ENCODE results near the gene APH1B.
A peak's percentile ranks its signal among the peaks of the same experiment; 100 is the strongest.
"Not testable (repeated sequence)": the region's sequence is repeated elsewhere in the genome, so short reads cannot be mapped to it uniquely, and the experiment has no call there.

The APH1B gene

DNA sequence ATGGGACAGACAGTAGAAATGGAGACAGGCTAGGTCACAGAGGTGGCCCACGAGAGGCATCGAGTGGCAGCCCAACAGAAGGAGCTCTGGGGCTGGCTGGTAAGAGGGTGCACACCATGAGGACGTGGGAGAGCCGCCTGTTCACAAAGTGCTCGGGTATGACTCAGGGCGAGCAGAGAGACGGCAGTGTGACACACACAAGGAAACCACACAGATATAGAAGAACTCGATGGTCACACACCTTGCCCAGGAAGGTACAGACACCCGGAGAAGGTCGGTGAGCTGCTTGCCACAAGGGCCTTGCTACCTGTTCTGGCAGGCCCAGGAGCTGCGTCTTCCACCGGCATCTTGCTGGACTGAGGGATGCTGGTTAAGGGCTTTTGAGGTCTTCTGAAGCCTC, 54.1 kb downstream of the APH1B start:
- no peak for DNase-seq (ENCODE audit: low spot score)

DNA sequence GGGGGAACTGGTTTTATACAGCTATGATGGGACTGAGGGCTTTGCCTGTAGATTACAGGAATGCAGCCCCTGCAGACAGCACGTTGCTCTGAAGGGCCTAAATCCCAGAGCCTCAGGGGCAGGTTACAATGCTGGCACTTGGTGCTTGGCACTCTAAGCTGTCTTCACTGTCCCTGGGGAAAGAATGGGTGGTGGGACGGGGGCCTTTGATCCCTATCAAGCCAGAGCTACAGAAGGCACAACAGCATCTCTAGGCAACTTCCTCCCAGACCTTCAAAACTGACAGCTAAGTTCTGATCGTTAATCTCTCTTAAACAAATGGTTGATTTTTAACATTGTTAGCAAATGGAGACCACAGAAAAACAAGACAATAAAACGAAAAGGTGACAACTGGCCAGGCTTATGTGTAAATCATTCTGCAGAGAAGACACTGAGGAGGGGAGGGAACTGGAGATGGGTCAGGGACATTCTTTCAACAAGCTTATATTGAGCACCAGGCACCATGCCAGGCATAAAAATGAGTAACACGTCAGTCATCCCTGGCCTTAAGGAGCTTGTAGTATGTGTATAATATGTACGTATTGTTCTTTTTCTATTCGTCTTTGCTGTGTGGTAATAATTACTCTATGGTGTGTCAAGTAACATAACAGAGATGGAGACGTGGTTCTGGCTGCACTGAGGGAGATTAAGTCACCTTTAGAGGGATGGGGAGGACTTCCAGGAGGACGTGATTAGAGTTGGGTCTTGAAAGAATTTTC, 55.1 kb downstream of the APH1B start:
- peak; percentile 73 for DNase-seq (ENCODE audit: low spot score)

DNA sequence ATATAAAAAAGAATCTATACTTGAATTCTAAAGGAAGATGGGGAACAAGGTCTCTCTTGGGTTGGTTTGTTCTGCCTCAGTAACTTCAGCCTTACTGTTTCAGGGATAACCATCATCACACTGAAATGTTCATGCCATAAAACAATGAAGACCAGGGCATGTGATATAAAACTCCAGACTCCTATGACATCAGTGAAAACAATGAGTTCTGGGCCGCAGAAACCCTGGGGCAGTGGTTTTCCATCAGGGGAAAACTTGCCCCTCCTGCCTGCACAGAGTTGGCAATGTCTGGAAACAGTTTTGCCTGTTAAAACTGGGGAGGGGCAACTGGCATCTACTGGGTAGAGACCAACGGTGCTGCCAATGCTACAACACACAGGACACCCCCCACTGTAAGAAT, 57.4 kb downstream of the APH1B start:
- no peak for DNase-seq (ENCODE audit: low spot score)

DNA sequence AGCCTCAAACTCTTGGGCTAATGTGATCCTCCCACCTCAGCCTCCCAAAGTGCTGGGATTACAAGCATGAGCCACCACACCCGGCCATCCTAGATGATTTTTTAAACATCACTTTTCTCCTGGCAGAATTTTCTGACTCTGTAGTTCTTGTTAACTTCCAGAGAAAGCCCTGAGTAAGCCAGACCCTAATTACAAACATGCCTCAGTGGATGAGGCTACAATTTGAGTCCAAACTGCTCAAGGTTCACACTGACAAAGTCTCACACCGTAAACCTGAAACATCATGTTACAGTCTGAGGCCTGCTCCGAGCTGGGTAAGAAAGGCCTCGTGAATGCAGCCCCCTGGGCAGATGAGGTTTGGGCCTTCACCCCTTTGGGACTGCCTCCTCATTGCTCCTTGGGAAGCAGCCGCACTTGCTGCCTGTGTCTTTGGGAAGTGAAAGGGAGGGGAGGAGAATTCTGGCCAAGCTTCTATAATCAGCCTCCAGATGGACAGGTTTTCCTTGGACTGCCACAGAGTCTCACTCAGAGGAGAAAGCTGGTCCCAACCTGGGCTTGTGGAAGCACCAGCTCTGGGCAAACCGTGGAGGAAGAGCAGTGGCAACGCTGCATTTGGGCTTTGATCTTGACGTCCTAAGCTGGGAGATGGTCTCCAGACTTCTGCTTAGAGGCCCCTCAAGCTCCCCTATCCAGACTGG, 58.3 kb downstream of the APH1B start:
- DNase-seq (ENCODE audit: low spot score), result no peak

DNA sequence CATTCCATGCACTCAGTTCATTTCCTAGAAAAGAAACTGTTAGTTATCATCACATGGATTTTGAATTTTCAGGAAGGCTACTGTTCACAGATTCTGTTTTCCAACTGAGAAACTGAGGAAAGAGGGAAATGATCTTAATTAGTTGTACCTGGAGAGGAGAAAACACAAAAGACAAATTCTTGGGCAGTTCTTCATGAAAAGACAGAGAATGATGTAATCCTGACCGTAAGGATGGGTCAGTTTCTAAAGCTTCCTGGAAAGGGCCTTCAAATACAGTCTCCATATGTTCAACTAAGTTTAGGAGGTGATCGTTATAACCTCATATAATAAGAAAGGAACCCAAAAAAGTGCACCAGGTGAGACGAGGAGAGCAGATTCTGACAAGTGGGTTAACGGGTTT, 59.6 kb downstream of the APH1B start:
- no peak for DNase-seq (ENCODE audit: low spot score)

DNA sequence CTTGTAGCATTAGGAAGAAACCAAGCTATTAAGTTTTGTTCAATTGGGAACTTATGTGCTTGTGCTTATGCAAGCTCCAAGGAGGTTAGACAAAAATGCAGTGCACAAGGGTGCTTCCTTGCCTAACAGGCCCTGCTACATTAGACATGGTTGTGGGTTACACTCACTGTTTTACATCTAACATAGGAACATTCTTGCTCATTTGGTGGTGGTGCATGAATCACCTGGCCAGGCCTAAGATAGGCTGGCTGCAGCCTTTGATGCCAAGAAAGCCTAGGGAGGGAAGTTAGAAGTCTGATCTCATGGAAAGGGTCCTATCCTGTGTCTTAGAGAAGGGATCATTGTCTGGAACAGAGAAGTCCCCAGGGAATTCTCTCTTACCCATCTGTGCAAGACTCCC, 60.8 kb downstream of the APH1B start:
- peak; percentile 63 for DNase-seq (ENCODE audit: low spot score)

DNA sequence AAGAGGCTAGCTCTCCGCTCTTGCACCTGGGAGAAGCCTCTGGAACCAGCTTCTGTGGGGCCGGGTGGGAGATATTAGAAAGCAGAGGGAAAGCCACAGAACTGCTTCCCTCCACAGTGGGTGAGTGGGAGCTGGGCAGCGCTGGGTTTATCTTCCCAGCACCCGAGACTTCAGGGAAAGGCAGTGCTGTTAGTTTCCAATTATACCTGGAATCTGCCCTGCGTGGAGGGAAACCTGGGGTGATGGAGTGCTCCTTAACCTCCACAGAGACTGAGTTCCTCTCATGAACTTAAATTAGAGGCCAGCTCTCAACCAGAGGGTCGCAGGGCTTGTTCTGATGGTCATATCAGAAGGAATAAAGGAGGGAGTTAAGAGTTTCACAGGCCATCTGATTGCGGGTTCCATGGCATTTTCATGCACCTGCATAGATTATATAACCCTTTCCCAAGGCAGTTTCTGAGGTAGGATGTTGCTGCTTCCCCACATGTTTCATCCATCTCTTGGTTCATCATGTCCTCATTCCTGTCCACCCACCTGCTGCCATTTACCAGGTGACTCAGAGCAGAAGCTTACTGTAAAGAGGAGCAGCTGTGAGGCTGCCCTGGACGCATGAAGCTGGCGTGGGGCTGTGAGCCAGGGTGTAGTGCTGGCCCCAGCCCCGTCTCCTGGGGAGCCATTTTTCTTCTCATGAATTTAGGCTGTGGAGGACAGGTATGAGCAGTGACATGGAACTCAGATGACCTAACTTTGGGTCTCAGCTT, 61.8 kb downstream of the APH1B start:
- no peak for DNase-seq (ENCODE audit: low spot score)

DNA sequence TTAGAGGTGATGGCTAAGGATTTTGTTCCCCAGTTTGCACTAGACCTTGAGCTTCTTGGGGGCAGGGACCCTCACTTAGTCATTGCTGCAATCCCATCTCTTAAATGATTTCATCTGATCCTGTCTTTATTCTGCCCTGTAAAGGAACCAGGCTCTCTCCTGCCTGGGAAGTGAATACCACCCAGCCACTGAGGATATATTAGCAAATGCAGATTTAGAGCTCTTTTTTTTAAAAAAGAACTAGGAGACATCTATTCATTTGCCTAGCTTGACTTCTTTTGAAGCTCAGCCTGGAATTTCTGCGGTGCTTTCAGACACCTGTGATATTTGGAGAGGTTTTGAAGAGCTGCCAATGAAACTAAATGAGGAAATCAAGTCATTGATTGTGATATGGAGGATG, 62.4 kb downstream of the APH1B start:
- no peak for DNase-seq (ENCODE audit: low spot score)

DNA sequence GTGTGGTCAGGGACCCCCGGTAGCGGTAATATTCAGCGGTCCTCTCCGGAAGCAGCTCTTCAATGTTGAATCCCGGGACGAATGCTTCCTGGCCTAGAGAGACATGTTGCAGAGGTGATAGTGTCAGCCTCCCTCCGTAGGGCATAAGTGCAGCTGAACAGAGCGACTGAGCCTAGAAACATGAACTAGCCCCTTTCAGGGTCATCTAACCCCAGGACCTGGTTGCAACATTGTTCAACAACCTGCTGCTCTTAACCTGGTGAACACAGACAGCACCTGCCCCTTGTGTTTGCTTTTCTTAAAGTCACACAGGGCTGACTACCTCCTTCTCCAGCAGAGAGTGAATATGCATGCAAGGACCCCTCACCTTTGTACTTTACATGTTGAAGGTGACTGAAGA, 62.9 kb downstream of the APH1B start:
- DNase-seq (ENCODE audit: low spot score), result no peak

DNA sequence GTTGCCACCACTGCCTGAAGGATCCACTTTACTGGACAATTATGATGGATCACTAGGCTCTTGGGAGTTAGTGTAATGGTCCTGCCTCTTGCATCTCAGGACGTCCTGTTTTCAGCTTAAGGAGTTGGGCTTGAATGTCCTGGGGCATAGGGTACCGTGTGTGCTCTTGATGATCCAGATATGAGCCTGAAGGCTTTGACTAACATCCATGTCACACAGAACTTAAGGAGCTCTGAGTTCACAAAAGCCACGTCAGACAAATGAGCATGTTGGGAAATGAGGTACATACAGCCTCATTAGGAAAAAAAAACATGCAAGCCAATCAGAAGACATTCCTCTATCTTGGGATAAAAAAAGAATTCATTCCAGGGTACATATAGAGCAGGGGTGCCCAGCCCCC, 63.5 kb downstream of the APH1B start:
- no peak for DNase-seq (ENCODE audit: low spot score)

DNA sequence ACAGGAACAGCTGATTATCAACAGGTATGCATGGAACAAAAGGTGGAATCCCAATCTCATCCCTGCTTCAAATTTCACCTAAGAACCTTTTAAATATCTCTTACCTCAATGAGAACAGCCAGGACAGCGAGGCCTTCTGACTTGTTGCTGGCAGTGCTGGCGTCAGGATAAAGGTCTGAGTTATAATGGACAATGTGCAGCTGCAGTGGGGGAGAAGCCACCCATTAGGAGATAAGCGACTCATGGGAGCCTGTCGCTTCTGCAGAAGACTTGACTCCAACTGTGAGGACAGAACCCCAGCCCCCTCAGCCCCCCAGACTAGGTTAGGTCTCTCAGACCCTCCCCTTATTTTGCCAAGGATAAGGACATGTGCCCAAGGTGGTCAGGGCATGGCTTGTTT, 64.5 kb downstream of the APH1B start:
- DNase-seq (ENCODE audit: low spot score), result no peak

DNA sequence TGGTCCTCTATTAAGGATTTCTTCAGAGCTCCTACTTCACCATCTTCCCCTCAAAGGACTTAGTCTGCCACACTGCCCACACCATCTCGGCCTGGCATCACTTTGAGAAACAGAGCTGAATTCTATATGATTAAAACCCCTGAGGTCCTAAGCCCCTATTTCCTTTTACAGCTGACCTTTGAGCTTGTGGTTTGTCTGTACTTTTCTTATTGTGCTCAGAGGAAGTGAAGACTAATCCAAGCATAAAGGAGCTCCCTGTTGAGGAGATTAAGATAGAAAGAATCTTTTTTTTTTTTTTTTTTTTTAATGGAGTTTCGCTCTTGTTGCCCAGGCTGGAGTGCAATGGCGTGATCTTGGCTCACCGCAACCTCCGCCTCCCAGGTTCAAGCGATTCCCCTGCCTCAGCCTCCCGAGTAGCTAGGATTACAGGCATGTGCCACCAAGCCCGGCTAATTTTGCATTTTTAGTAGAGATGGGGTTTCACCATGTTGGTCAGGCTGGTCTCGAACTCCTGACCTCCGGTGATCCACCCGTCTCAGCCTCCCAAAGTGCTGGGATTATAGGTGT, 65.7 kb downstream of the APH1B start:
- DNase-seq (ENCODE audit: low spot score), result not testable (repeated sequence)

DNA sequence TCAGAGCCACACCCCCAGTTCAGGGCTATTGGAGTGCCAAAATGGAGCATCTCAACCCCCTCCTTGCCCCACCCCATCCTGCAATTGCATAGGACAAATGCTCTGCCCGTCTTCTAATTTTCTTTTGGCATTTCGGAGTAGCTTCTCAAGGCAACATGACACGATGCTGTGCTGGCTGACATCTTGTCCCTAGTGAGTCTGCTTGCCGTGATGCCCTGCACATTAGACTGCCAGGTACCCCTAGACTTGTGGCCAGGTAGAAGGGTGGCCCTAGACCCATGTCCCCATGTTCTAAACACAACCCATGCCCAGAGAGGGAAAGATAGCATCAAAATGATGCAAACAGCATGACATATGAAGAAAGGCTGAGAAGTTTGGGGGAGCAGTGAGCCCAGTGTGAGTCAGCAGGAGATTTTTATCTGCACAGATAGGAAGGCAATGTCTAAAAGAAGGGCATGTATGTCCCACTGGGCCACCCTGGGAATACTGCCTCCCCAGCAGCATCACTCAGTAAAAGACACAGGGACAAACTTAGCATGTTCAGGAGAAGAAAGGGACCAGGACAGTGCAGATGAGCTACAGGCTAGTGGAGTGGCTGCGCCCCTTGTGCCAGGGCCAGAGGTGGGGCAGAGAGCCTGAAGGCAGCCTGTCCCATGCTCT, 67.5 kb downstream of the APH1B start:
- peak; percentile 45 for DNase-seq (ENCODE audit: low spot score)

DNA sequence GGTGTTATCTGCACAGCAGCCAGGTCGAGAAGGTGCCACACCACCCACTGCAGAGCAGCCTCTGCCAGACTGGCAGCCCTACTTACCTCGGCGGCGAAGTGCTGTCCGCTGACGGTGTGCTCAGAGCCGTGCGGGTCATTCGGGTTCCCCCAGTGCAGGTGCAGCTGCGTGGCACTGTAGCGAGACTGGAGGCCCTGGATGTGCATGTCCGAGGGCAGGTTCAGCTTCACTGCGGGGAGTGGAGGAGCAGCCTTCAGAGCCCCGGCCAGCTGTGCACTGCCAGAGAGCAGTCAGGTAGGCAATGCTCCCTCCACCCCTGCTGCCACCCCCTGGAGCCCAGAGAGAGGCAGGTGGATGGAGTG, 68.0 kb downstream of the APH1B start:
- DNase-seq (ENCODE audit: low spot score), result no peak

DNA sequence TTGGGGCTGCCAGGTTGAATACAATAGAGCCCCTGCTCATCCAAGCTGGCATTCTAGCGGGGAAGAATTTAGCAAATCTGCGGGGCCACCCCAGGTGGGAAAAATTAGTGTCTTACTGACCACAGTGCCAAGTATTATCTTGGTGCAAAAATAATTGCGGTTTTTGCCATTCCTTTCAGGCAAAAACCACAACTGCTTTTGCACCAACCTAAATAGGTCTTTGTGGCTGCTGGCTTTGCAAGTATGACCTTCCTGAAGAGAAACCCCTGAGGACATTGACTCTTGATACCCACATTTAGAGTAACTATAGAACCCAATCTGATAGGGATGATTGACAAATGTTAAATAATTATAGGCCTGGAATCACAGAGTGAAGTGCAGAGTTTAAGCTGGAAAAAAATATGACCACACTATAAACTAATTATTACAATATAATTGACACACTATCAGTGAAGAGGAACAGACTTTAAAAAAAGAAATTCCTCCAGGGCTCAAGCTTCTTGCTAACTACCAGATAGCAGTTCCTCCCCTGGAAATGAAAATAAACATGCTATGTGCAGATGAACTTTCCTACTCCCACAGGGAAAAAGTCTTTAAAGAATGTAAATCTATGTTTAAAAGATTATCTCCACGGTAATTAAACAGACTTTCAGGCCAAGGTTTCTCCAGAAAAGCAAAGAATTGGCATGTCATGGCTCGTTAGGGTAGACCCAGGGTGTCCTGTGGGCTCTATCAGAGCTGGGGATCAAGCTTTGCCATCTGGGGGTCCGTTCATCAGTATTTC, 69.9 kb downstream of the APH1B start:
- no peak for DNase-seq (ENCODE audit: low spot score)

DNA sequence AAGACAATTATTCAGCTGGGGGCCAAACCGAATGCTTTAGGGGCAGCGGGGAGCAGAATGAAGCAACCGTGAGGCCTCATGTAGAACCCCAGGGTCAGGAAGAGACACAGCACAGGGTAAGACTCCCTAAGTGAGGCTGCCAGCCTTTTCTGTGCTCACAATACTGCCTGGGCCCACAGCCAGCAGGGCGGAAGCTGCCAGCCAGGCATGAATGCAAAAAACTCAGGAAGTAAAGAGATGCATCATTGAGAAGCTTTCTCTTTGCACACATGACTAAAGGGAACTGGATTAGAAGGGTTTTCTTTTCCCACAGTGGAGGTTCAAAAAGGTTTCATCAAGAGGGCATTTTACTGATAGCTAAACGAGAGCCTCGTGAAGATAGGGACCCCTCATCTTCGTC, 71.0 kb downstream of the APH1B start:
- DNase-seq (ENCODE audit: low spot score), result peak; percentile 75

DNA sequence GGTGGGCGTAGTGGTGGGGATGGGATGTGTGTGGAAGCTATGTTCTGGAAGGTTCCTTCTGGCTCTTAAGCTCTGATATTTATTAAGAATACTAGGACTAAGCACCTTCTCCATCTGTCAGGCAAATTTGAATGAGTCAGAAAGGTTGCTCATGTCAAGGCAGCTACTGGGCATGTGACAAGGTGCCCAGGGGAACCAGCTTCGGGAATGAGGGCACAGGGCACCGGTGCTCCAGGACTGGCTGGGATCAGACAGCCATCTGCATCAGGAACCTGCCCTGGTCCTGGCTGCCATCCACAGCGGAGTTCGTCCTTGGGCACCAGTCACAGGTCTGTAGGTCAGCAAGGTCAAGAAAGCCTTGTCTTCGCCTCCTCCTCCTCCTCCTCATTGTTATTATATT, 71.8 kb downstream of the APH1B start:
- DNase-seq (ENCODE audit: low spot score), result no peak

DNA sequence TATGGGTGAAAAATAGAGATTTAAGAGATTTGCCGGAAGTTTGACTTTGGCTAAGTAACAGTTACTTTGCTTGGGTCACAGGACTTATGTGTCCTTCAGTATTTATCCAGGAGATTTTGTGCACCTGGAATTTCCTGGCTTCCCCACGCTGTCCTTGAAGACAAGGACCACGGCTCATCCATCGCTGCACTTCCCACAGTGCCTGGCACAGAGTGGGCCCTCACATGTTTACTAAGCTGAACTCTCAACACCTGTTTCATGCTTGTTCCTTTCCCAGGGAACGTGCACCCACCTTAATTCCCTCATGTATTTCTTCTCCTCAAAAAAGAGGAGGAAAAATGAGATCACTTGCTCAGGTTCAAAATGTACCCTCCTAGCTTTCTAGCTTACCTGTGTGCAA, 72.2 kb downstream of the APH1B start:
- no peak for DNase-seq (ENCODE audit: low spot score)

DNA sequence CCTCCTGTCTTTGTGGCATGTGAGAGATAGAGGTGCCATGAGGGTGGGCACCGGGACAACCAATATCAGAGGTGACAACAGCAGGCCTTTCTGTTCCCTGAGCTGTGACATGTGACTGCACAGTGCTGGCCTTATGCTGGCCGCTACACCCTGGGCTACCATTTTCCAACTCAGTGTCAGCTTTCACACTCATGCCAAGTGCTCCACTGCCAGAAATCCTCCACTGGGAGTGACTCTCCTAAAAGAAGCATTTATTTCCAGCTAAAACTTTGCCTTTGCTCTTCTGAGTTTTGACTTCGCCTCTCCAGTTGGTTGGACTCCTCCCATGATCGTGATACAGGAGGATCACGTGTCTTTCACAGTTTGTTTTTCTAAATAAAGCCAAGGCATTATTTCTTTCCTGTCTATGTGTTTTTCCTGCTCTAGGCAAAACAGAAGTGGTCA, 72.8 kb downstream of the APH1B start:
- no peak for DNase-seq (ENCODE audit: low spot score)

DNA sequence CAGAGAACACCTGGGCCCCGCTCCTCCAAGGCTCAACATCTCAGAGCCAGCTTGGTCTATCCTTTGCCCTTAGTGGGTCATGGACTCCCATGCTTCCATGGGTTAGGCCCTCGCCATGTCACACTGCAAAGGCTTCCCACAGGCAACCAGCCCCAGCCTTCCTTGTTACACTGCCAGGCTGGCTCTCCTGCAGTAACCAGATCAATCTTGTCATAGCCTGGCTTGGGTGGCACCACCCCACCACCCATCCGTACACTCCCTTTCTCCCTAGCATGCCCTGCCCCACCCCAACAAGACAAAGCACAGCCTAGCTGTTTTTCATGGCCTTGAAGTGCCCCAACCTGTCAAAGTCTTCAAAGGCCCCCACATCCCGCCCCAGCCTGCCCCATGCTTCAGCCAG, 73.8 kb downstream of the APH1B start:
- no peak for DNase-seq (ENCODE audit: low spot score)

DNA sequence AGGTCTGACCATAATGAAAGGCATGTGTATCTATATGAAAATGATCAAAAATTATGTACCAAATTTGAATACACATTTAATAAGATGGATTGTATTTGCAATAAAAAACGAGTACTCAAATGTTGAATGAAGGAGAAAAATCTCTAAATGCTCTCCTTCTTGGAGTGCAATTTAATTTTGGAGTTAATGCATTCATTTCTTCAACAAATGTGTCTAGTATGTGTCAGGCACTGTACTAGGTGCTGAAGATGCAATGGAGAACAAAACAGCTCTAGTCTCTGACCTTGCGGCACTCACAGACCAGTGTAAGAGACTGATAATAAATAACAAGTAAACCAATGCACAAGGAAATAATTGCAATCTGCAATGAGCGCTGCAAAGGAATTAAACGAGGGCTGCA, 75.4 kb downstream of the APH1B start:
- no peak for DNase-seq (ENCODE audit: low spot score)

DNA sequence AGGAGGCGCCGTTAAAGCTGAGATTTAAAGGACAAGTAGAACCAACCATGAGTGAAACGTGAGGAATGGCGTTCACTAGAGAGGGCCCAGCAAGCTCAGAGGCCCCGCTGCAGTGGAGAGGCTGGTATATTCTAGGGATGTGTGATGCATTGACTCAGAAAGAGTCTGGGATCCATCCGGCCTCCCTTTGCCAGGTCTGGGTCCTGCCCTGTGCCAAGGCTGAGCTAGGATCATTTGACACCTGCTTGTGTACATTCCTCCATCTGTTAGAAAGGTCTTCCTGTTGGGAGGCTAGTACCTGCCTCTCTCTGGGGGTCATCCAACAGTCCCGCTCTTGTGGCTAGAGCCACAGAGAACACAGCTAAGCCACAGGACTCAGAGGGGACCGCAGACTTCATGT, 75.9 kb downstream of the APH1B start:
- DNase-seq (ENCODE audit: low spot score), result no peak
